Epithelial cell of esophagus (primary cell): ENCODE data around the gene VTI1A.

Source experiments
- DNase-seq: peaks from one replicate; pipeline ENCODE4 v3.0.0; 2010; ENCODE audit warnings: low read depth
- H3K4me3 ChIP-seq: 2 replicates; pipeline ENCODE4 v1.5.1; 2011; ENCODE audit warnings: mild to moderate bottlenecking, low read length, control low read depth
- CTCF ChIP-seq: IDR thresholded peaks from 2 replicates; pipeline ENCODE4 v1.5.1; 2011; ENCODE audit warnings: low read depth, mild to moderate bottlenecking, low read length, control low read depth, inconsistent platforms; ENCODE audit not compliant: insufficient read depth; ENCODE audit errors: missing control alignments

VTI1A gene

GRCh38 chr10:112624546-112625048 lies 177.6 kb downstream of the VTI1A start:
- no peak for TF ChIP-seq CTCF
- H3K4me3 ChIP-seq = no peak overlapping the region
- DNase-seq = no peak

GRCh38 chr10:112628951-112629609 lies 182.1 kb downstream of the VTI1A start:
- no peak for TF ChIP-seq CTCF
- DNase-seq = no peak
- no peak overlapping the region for H3K4me3 ChIP-seq

GRCh38 chr10:112631501-112632400 lies 184.7 kb downstream of the VTI1A start:
- H3K4me3 ChIP-seq = no peak overlapping the region
- peak; percentile 74 for DNase-seq
- no peak for TF ChIP-seq CTCF

- no peak for TF ChIP-seq CTCF
- peak; percentile 30 for DNase-seq
- H3K4me3 ChIP-seq = no peak overlapping the region
Measured at GRCh38 chr10:112634096-112634830, 187.2 kb downstream of the VTI1A start.

GRCh38 chr10:112637901-112638300 lies 190.9 kb downstream of the VTI1A start:
- DNase-seq = no peak
- TF ChIP-seq CTCF = no peak
- H3K4me3 ChIP-seq = no peak overlapping the region

- no peak overlapping the region for H3K4me3 ChIP-seq
- no peak for TF ChIP-seq CTCF
Measured at GRCh38 chr10:112639298-112639697, 192.3 kb downstream of the VTI1A start.

More at GRCh38 chr10:112639298-112639697, 192.3 kb downstream of the VTI1A start:
- DNase-seq = peak; percentile 84
